Stimulated activated CD4-positive, alpha-beta T cell treated with anti-CD3 and anti-CD28 coated beads, Interleukin-15, amount 100 ng/mL, for 1 hour (primary cell): ENCODE results near the gene CPNE4.

Experiments used
- DNase-seq, 2 donors: peaks; one replicate each; pipeline ENCODE4 v3.0.0-alpha.2; 2020; ENCODE audit warnings: low read depth in 1 of 2, low spot score in 1 of 2

The CPNE4 gene

GRCh38 chr3:131883711-131884407, 151.0 kb downstream of the CPNE4 start:
- DNase-seq, result no peak

GRCh38 chr3:131883086-131883485, 151.7 kb downstream of the CPNE4 start:
- DNase-seq, result no peak

GRCh38 chr3:131881777-131882176, 153.0 kb downstream of the CPNE4 start:
- DNase-seq, result no peak

- DNase-seq, result no peak
Measured at GRCh38 chr3:131880948-131881347, 153.9 kb downstream of the CPNE4 start.

GRCh38 chr3:131868203-131868602, 166.6 kb downstream of the CPNE4 start:
- no peak for DNase-seq

- DNase-seq, result no peak
Measured at GRCh38 chr3:131856171-131856570, 178.6 kb downstream of the CPNE4 start.

- no peak for DNase-seq
Measured at GRCh38 chr3:131850223-131850622, 184.6 kb downstream of the CPNE4 start.

GRCh38 chr3:131849616-131850015, 185.2 kb downstream of the CPNE4 start:
- DNase-seq, result no peak

GRCh38 chr3:131847966-131848510, 186.8 kb downstream of the CPNE4 start:
- DNase-seq, result no peak

- DNase-seq, result no peak
Measured at GRCh38 chr3:131846296-131846924, 188.4 kb downstream of the CPNE4 start.

- DNase-seq, result no peak
Measured at GRCh38 chr3:131843174-131843573, 191.6 kb downstream of the CPNE4 start.

- no peak for DNase-seq
Measured at GRCh38 chr3:131840156-131840797, 194.5 kb downstream of the CPNE4 start.

- no peak for DNase-seq
Measured at GRCh38 chr3:131835906-131836305, 198.9 kb downstream of the CPNE4 start.

- DNase-seq, result no peak
Measured at GRCh38 chr3:131831608-131832007, 203.2 kb downstream of the CPNE4 start.

GRCh38 chr3:131821191-131821762, 213.5 kb downstream of the CPNE4 start:
- no peak for DNase-seq

- no peak for DNase-seq
Measured at GRCh38 chr3:131819381-131820055, 215.3 kb downstream of the CPNE4 start.

- no peak for DNase-seq
Measured at GRCh38 chr3:131812433-131812832, 222.4 kb downstream of the CPNE4 start.

- DNase-seq, result no peak
Measured at GRCh38 chr3:131811481-131811880, 223.3 kb downstream of the CPNE4 start.

GRCh38 chr3:131807822-131808221, 227.0 kb downstream of the CPNE4 start:
- no peak for DNase-seq

- no peak for DNase-seq
Measured at GRCh38 chr3:131806736-131807135, 228.1 kb downstream of the CPNE4 start.

GRCh38 chr3:131804565-131805133, 230.2 kb downstream of the CPNE4 start:
- no peak for DNase-seq
